CD4-positive, alpha-beta T cell (primary cell): ENCODE measurements around the gene RSPRY1. TPM values are rescaled to one million over a fixed set of nuclear protein-coding genes. Genes with fewer than 3 reads are reported as not detected.
"Not testable (repeated sequence)": the region's sequence is repeated elsewhere in the genome, so short reads cannot be mapped to it uniquely, and the experiment has no call there.

Experiments used
- ATAC-seq: fragments of 200-7000 bp; cut with Tn5 transposase; one replicate; pipeline ENCODE4 v1.10.0; 2022; ENCODE audit warnings: mild to moderate bottlenecking; ENCODE audit not compliant: poor library complexity
- CTCF ChIA-PET: fragments of 350-600 bp; sonication (Branson Sonifier 250); formaldehyde crosslinking; loops from one replicate; lab custom pipeline; 2021; ENCODE audit warnings: antibody characterized with exemption, inconsistent platforms; lab: Charles Lee
- POLR2A ChIA-PET: fragments of 350-600 bp; sonication (Branson Sonifier 250); formaldehyde crosslinking; loops from one replicate; lab custom pipeline; 2021; ENCODE audit warnings: antibody characterized with exemption, inconsistent platforms; lab: Charles Lee
- DNase-seq, 14 experiments: peaks; one replicate each; pipeline ENCODE4 v3.0.0-alpha.2; 2013 to 2020; ENCODE audit warnings: mixed read lengths in 2 of 14
- H3K27ac ChIP-seq, 2 donors: one replicate each; pipeline versions ENCODE4 v1.5.1 to v1.7.0; 2013; ENCODE audit warnings: low read length in 2 of 2, low read depth in 1 of 2, mild to moderate bottlenecking in 1 of 2
- H3K27me3 ChIP-seq, 2 experiments: 1 replicate in 1 of 2; 2 replicates in 1 of 2; pipeline versions ENCODE4 v1.6.1 to v1.7.0; 2013; ENCODE audit warnings: low read length in 2 of 2, control low read depth in 1 of 2, mild to moderate bottlenecking in 1 of 2, moderate library complexity in 1 of 2; ENCODE audit not compliant: insufficient read depth in 2 of 2, control insufficient read depth in 1 of 2
- H3K36me3 ChIP-seq: one replicate; pipeline ENCODE4 v1.6.1; 2013; ENCODE audit warnings: low read length, control low read depth; ENCODE audit not compliant: insufficient read depth
- H3K4me1 ChIP-seq: one replicate; pipeline ENCODE4 v1.6.1; 2013; ENCODE audit warnings: low read length, control low read depth; ENCODE audit not compliant: insufficient read depth
- H3K4me3 ChIP-seq: one replicate; pipeline ENCODE4 v1.5.1; 2013; ENCODE audit warnings: mild to moderate bottlenecking, low read length, moderate library complexity
- H3K9me3 ChIP-seq, 2 experiments: 1 replicate in 1 of 2; 2 replicates in 1 of 2; pipeline versions ENCODE4 v1.6.1 to v1.7.0; 2013; ENCODE audit warnings: low read length in 2 of 2, mild to moderate bottlenecking in 2 of 2, control low read depth in 1 of 2, moderate library complexity in 1 of 2; ENCODE audit not compliant: control insufficient read depth in 1 of 2, insufficient read depth in 1 of 2
- H3K27ac Mint-ChIP-seq: one replicate; pipeline ENCODE4 v1.8.0; 2020; ENCODE audit warnings: mixed read lengths
- H3K27me3 Mint-ChIP-seq: one replicate; pipeline ENCODE4 v1.8.0; 2021; ENCODE audit warnings: mixed read lengths
- H3K36me3 Mint-ChIP-seq: one replicate; pipeline ENCODE4 v1.8.0; 2021; ENCODE audit warnings: low read depth, mixed read lengths
- H3K4me1 Mint-ChIP-seq: one replicate; pipeline ENCODE4 v1.8.0; 2021; ENCODE audit warnings: low read depth, mixed read lengths
- H3K4me3 Mint-ChIP-seq: one replicate; pipeline ENCODE4 v1.8.0; 2020; ENCODE audit warnings: mild to moderate bottlenecking, mixed read lengths
- H3K9me3 Mint-ChIP-seq: one replicate; pipeline ENCODE4 v1.8.0; 2020; ENCODE audit warnings: mixed read lengths
- CTCF ChIP-seq: fragments of 200-600 bp; IDR thresholded peaks from one replicate; pipeline ENCODE4 v1.8.0; 2022; ENCODE audit warnings: antibody characterized with exemption, mild to moderate bottlenecking
- intact Hi-C, 2 experiments: fragments of 100-400 bp; cut with DNase I in 1 of 2; cut with micrococcal nuclease in 1 of 2; formaldehyde crosslinking; loops; one replicate each; pipeline versions ENCODE4 v1.15.1 to v1.9.0; 2023 to 2025; cut with DNase I, micrococcal nuclease
- total RNA-seq, 174 experiments: library from RNA in 2 of 174; stranded (reverse) in 2 of 174; gene quantifications; one replicate each; pipeline ENCODE4 v1.2.3 and lab custom pipeline; 2021 to 2026

RSPRY1 gene
- total RNA-seq, 2 experiments from 2014 or later, result 19.9 to 21.3 TPM

- no peak overlapping the region for H3K4me3 Mint-ChIP-seq
- Histone ChIP-seq H3K27ac (no peak overlapping the region), H3K27me3 (no peaks in the 10 kb centered on the region), H3K4me3 (no peak overlapping the region), H3K4me1 (peaks cover 24% of the 10 kb centered on the region), H3K9me3 (no peaks in the 10 kb centered on the region), H3K36me3 (no peaks in the 10 kb centered on the region)
- DNase-seq, result no peak
- intact Hi-C loops, result no loop called here
- no peaks in the 10 kb centered on the region for H3K27me3 Mint-ChIP-seq
- H3K27ac Mint-ChIP-seq, result no peak overlapping the region
- ChIA-PET CTCF (no interaction called here), POLR2A (no interaction called here)
- no peak for ATAC-seq
- peaks cover 40% of the 10 kb centered on the region for H3K4me1 Mint-ChIP-seq
- H3K36me3 Mint-ChIP-seq, result no peaks in the 10 kb centered on the region
- H3K9me3 Mint-ChIP-seq, result no peaks in the 10 kb centered on the region
- no peak for TF ChIP-seq CTCF
Observed at GRCh38 chr16:57273826-57274225, 87.7 kb downstream of the RSPRY1 start.

GRCh38 chr16:57275946-57276345, 89.8 kb downstream of the RSPRY1 start:
- not testable (repeated sequence) for H3K27ac Mint-ChIP-seq, DNase-seq

GRCh38 chr16:57276596-57276995, 90.5 kb downstream of the RSPRY1 start:
- no peaks in the 10 kb centered on the region for H3K9me3 ChIP-seq
- intact Hi-C loops, result no loop called here
- DNase-seq (no peak), ATAC-seq (no peak)
- Mint-ChIP-seq H3K27me3 (no peaks in the 10 kb centered on the region), H3K4me3 (no peak overlapping the region), H3K9me3 (no peaks in the 10 kb centered on the region), H3K4me1 (peaks cover 54% of the 10 kb centered on the region), H3K27ac (peak overlapping the region; percentile 57), H3K36me3 (no peaks in the 10 kb centered on the region)
- no peak overlapping the region for H3K4me3 ChIP-seq
- H3K27ac ChIP-seq, result no peak overlapping the region
- H3K27me3 ChIP-seq, result no peaks in the 10 kb centered on the region
- peaks cover 38% of the 10 kb centered on the region for H3K4me1 ChIP-seq
- TF ChIP-seq CTCF, result no peak
- POLR2A ChIA-PET, result interaction anchor here (1.5 kb wide), 1 partner anchor 9 kb away, joined by 7 read pairs; no protein-coding TSS in a partner anchor
- no peaks in the 10 kb centered on the region for H3K36me3 ChIP-seq
- CTCF ChIA-PET, result no interaction called here

More at GRCh38 chr16:57275946-57276345, 89.8 kb downstream of the RSPRY1 start:
- ATAC-seq, H3K4me3 Mint-ChIP-seq, intact Hi-C loops, H3K4me3 ChIP-seq, H3K36me3 ChIP-seq, H3K27me3 ChIP-seq, POLR2A ChIA-PET, H3K9me3 ChIP-seq, H3K27me3 Mint-ChIP-seq, CTCF ChIA-PET, H3K9me3 Mint-ChIP-seq, H3K27ac ChIP-seq, H3K36me3 Mint-ChIP-seq: not testable (repeated sequence)
- peaks cover 36% of the 10 kb centered on the region for H3K4me1 ChIP-seq
- H3K4me1 Mint-ChIP-seq, result peaks cover 51% of the 10 kb centered on the region

DNA sequence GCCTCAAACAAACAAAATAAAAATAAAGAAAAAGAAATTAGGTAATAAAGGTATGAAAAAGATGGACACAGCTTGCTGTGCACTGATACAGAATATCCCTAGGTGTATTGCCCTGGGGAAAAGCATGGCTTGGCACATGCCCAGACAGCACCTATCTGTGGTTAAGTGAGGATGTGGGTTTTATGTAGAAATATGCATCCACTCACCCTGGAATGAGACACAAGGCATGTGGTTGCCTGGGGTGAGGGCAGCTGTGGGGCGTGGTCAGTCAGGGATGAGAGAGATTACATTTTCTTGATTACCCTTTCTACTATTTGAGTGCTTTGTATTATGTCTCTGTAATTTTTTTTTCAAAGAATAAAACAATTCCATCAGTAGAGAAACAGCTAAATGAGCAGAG, 91.5 kb downstream of the RSPRY1 start:
- Histone ChIP-seq H3K27me3 (no peaks in the 10 kb centered on the region), H3K4me3 (no peak overlapping the region), H3K27ac (no peak overlapping the region), H3K36me3 (no peaks in the 10 kb centered on the region), H3K4me1 (peaks cover 38% of the 10 kb centered on the region), H3K9me3 (no peaks in the 10 kb centered on the region)
- ATAC-seq (peak; percentile 96), DNase-seq (peak in 13 of 14 experiments; percentile 28 to 82 (median 63))
- Mint-ChIP-seq H3K4me3 (peak overlapping the region; percentile 58), H3K4me1 (peaks cover 63% of the 10 kb centered on the region), H3K36me3 (no peaks in the 10 kb centered on the region), H3K27me3 (no peaks in the 10 kb centered on the region), H3K27ac (peak overlapping the region; percentile 73), H3K9me3 (no peaks in the 10 kb centered on the region)
- ChIA-PET CTCF (interaction anchor here (1.3 to 1.8 kb wide), 2 partner anchors 23 to 141 kb away, joined by 4 to 8 read pairs; no protein-coding TSS in a partner anchor), POLR2A (interaction anchor here (0.7 to 1.5 kb wide), 4 partner anchors 10 to 32 kb away, joined by 3 to 7 read pairs (median 4); partner anchors contain the start of gene ARL2BP)
- no peak for TF ChIP-seq CTCF
- intact Hi-C loops, result loop anchor here in 1 of 2 experiments (1.0 kb wide), 1 partner anchor 11 kb away; no protein-coding TSS in a partner anchor
